Calu3 (cell line): ENCODE results near the gene CSRNP3. TPM values are rescaled to one million over a fixed set of nuclear protein-coding genes. Genes with fewer than 3 reads are reported as not detected.

Source experiments
- Bru-seq: library from RNA; stranded (reverse); fragments of 400-500 nt; gene quantifications from one replicate; lab custom pipeline; 2021; lab: Mats Ljungman, UMichigan
- BruChase-seq, 2 experiments: library from RNA; stranded (reverse); fragments of 400-500 nt; gene quantifications; one replicate each; lab custom pipeline; 2021; lab: Mats Ljungman, UMichigan
- BruUV-seq: library from RNA; stranded (reverse); fragments of 400-500 nt; replicated peaks from 2 replicates; lab custom pipeline; 2021; lab: Mats Ljungman, UMichigan
- CTCF ChIA-PET: fragments of 300-600 bp; sonication (Branson Sonifier 250); formaldehyde crosslinking; loops from one replicate; lab custom pipeline; 2022; ENCODE audit warnings: antibody characterized with exemption; lab: Charles Lee
- DNase-seq: peaks from one replicate; pipeline ENCODE4 v3.0.0; 2022
- H3K27ac Mint-ChIP-seq: one replicate; pipeline ENCODE4 v1.8.0; 2022; ENCODE audit warnings: mixed read lengths; ENCODE audit not compliant: unreplicated experiment
- H3K27me3 Mint-ChIP-seq: one replicate; pipeline ENCODE4 v1.8.0; 2022; ENCODE audit warnings: mixed read lengths; ENCODE audit not compliant: unreplicated experiment
- H3K36me3 Mint-ChIP-seq: one replicate; pipeline ENCODE4 v1.8.0; 2022; ENCODE audit warnings: mild to moderate bottlenecking, moderate library complexity, mixed read lengths; ENCODE audit not compliant: insufficient read depth, unreplicated experiment
- H3K4me1 Mint-ChIP-seq: one replicate; pipeline ENCODE4 v1.8.0; 2022; ENCODE audit warnings: mild to moderate bottlenecking, low read depth, mixed read lengths; ENCODE audit not compliant: unreplicated experiment
- H3K4me3 Mint-ChIP-seq: one replicate; pipeline ENCODE4 v1.8.0; 2022; ENCODE audit warnings: mild to moderate bottlenecking, low read depth, moderate library complexity, mixed read lengths; ENCODE audit not compliant: unreplicated experiment
- H3K9me3 Mint-ChIP-seq: one replicate; pipeline ENCODE4 v1.8.0; 2022; ENCODE audit warnings: low read depth, mixed read lengths; ENCODE audit not compliant: unreplicated experiment
- intact Hi-C: fragments of 100-400 bp; cut with micrococcal nuclease; formaldehyde crosslinking; loops from one replicate; pipeline ENCODE4 v1.10.0; 2022; ENCODE audit not compliant: unreplicated experiment
- long read RNA-seq: library from polyadenylated mRNA; stranded (forward); transcript quantifications from one replicate; pipeline ENCODE4 v2.0.0, GENCODE V29; 2022
- total RNA-seq: library from RNA; stranded (reverse); gene quantifications from 2 replicates; pipeline ENCODE4 v1.2.3, GENCODE V29; 2022
- TF ChIP-seq, protein P1 (sequence below): fragments of 200-600 bp; IDR thresholded peaks from one replicate; pipeline ENCODE4 v1.8.0; 2022; ENCODE audit warnings: antibody characterized with exemption; ENCODE audit not compliant: unreplicated experiment

The CSRNP3 gene, protein sequence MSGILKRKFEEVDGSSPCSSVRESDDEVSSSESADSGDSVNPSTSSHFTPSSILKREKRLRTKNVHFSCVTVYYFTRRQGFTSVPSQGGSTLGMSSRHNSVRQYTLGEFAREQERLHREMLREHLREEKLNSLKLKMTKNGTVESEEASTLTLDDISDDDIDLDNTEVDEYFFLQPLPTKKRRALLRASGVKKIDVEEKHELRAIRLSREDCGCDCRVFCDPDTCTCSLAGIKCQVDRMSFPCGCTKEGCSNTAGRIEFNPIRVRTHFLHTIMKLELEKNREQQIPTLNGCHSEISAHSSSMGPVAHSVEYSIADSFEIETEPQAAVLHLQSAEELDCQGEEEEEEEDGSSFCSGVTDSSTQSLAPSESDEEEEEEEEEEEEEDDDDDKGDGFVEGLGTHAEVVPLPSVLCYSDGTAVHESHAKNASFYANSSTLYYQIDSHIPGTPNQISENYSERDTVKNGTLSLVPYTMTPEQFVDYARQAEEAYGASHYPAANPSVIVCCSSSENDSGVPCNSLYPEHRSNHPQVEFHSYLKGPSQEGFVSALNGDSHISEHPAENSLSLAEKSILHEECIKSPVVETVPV
- total RNA-seq, result 0.86 and 1.8 TPM in 2 replicates
- percentile 29 among the genes with signal in this experiment for Bru-seq, nascent RNA
- percentile 22 among the genes with signal in this experiment for BruChase-seq, experiment 1, labeled RNA remaining after a 6-hour chase
- percentile 22 among the genes with signal in this experiment for BruChase-seq, experiment 2, labeled RNA remaining after a 2-hour chase
- long read RNA-seq, result 0 reads

DNA sequence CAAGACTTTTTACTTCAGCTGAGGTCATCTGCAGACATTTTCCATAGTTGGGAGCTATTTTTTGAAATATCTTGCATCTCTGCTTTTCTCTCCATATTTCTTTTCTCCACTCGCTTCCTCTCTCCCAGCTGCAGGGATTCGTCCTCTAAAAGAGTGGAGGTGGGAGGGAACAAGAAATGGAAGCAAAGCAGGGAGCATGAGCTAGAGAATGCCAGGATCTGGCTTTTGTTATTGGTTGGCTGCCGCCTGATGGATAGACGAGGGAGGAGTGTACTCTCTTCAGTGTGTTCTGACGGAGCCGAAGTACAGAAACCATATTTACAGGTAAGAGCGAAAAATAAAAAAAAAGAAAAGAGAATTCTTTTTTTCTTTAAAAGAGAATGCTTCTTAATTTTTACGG, at the start of gene CSRNP3:
TSS of gene CSRNP3 (plus strand) at position 282 of the 400 bp plus-strand sequence. CDS start 125,368 bp downstream, outside the sequence.
- Mint-ChIP-seq H3K27me3 (no peaks in the 10 kb centered on the region), H3K4me3 (peak within 1 kb of the TSS; percentile 66), H3K9me3 (no peaks in the 10 kb centered on the region), H3K27ac (no peak within 1 kb of the TSS), H3K36me3 (peaks cover 6% of the 10 kb centered on the region), H3K4me1 (no peaks in the 10 kb centered on the region)
- TF ChIP-seq, protein P1, sequence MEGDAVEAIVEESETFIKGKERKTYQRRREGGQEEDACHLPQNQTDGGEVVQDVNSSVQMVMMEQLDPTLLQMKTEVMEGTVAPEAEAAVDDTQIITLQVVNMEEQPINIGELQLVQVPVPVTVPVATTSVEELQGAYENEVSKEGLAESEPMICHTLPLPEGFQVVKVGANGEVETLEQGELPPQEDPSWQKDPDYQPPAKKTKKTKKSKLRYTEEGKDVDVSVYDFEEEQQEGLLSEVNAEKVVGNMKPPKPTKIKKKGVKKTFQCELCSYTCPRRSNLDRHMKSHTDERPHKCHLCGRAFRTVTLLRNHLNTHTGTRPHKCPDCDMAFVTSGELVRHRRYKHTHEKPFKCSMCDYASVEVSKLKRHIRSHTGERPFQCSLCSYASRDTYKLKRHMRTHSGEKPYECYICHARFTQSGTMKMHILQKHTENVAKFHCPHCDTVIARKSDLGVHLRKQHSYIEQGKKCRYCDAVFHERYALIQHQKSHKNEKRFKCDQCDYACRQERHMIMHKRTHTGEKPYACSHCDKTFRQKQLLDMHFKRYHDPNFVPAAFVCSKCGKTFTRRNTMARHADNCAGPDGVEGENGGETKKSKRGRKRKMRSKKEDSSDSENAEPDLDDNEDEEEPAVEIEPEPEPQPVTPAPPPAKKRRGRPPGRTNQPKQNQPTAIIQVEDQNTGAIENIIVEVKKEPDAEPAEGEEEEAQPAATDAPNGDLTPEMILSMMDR, result no peak
- BruUV-seq, result no TSS peak
- peak; percentile 66 for DNase-seq
- intact Hi-C loops, result no loop called here
- CTCF ChIA-PET, result interaction anchor here (0.6 to 0.7 kb wide), 2 partner anchors 229 to 1372 kb away, joined by 3 read pairs; no protein-coding TSS in a partner anchor

DNA sequence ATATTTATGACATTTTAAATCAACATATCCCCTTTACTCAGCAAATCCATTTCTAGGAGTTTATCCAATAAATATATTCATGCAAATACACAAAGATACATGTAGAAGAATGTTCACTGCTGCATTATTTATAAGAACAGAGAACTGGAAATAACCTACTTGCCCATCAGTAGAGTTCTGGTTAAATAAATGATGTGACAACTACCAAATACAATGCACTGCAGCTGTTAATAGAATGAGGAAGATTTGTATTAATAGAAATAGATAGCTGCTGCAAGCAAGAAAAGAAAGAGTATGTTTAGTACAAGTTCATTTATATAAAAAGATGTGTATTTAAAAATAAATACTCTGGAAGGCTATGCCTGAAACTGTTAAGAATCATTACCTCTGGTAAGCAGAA, 49.3 kb upstream of the CSRNP3 start:
- intact Hi-C loops, result no loop called here

DNA sequence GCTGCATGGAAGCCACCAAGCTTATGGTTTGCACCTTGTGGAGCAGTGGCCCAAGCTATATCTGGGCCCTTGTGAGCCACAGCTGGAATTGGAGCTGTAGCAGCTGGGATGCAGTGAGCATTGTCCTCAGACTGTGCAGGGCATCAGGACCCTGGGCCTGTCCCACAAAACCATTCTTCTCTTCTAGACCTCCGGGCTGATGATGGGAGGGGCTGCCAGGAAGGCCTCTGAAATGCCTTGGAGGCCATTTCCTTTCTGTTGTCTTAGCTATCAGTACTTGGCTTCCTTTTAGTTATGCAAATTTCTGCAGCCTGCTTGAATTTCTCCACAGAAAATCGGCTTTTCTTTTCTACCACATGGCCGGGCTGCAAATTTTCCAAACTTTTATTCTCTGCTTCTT, 46.4 kb upstream of the CSRNP3 start:
- Mint-ChIP-seq H3K27ac (no peak overlapping the region), H3K36me3 (no peaks in the 10 kb centered on the region), H3K4me1 (no peaks in the 10 kb centered on the region), H3K4me3 (no peak overlapping the region), H3K27me3 (no peaks in the 10 kb centered on the region), H3K9me3 (no peaks in the 10 kb centered on the region)
- no peak for DNase-seq
- TF ChIP-seq, protein P1, result no peak
- CTCF ChIA-PET, result no interaction called here
- intact Hi-C loops, result no loop called here
- BruUV-seq, result no TSS peak

More for the DNA sequence above, 49.3 kb upstream of the CSRNP3 start:
- TF ChIP-seq, protein P1, result no peak
- no peaks in the 10 kb centered on the region for H3K9me3 Mint-ChIP-seq
- H3K4me1 Mint-ChIP-seq, result no peaks in the 10 kb centered on the region
- no peaks in the 10 kb centered on the region for H3K27me3 Mint-ChIP-seq
- H3K4me3 Mint-ChIP-seq, result no peak overlapping the region
- BruUV-seq, result no TSS peak
- no peak overlapping the region for H3K27ac Mint-ChIP-seq
- no peak for DNase-seq
- CTCF ChIA-PET, result no interaction called here
- H3K36me3 Mint-ChIP-seq, result no peaks in the 10 kb centered on the region

DNA sequence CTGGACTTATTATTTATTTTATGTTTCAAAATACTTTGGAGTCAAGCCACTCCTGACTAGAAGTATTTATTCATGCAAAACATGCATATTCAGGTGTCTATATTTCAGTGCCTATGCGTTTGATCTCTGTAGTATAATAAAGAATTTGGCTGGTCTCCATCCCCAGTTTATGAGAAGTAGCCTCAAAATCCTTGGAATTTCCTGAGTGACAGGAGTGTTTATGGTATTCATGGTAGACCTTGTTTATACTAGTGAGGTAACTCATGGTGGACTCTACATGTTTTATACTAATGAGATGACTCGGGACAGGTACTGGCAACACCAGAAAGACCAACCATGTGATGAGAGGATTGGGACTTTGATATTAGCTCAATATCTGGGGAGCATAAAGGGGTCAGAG, 43.9 kb upstream of the CSRNP3 start:
- Mint-ChIP-seq H3K9me3 (no peaks in the 10 kb centered on the region), H3K4me1 (no peaks in the 10 kb centered on the region), H3K4me3 (no peak overlapping the region), H3K27ac (no peak overlapping the region), H3K27me3 (no peaks in the 10 kb centered on the region), H3K36me3 (no peaks in the 10 kb centered on the region)
- TF ChIP-seq, protein P1, result no peak
- BruUV-seq, result no TSS peak
- DNase-seq, result no peak
- CTCF ChIA-PET, result no interaction called here
- intact Hi-C loops, result no loop called here
